ENCODE data around the gene ADCY2.

ADCY2 gene

DNA sequence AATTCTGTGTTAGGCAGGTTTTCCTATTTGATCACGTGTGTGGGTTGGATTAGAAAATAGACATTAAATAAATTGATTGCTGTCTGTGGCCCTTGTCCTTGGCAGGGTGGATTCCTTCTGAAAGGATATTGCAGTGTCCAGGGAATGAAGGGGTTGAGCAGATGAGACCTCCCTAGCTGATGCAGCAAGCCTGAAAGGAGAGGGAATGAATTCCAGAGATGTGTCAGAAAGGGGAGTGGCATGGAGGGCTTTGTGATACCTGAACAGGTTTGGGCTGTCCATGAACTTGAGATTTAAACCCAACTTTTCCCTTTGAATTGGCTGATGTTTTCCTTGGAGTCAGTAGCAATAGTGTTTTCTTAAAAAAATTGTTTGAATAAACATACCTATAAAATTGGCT, 66.8 kb downstream of the ADCY2 start:
- peaks cover 11% of the 10 kb centered on the region for H3K27me3 ChIP-seq (ENCODE audit: control insufficient read depth, insufficient read depth, low read length)
- no peak overlapping the region for H3K9ac ChIP-seq (ENCODE audit: low read length)
- H3K9me3 ChIP-seq (ENCODE audit: control insufficient read depth, low read length): no peaks in the 10 kb centered on the region
- no peak overlapping the region for H3K4me3 ChIP-seq (ENCODE audit: low read length)
- no peaks in the 10 kb centered on the region for H3K4me1 ChIP-seq (ENCODE audit: control insufficient read depth, insufficient read depth, low read length)
- H3K36me3 ChIP-seq (ENCODE audit: control insufficient read depth, insufficient read depth, low read length): no peaks in the 10 kb centered on the region

DNA sequence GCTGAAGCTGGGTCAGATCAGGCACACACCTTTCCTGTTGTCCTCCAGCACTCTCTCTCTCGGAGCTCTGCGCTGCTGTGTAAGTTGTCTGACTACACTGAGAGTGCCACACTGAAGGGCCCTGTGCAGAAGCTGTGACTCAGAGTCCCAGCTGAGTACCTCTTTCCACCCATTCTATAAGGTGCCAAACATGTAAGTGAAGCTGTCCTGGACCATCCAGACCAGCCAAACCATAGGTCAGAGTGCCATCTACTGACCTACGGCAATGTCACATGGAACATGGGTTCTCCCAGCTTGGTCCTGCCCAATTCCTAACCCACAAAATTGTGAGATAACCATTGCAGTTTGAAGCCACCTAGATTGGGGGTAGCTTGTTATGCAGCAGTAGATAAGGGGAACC, 68.2 kb downstream of the ADCY2 start:
- Histone ChIP-seq H3K4me3 (ENCODE audit: low read length) (no peak overlapping the region), H3K9ac (ENCODE audit: low read length) (no peak overlapping the region), H3K27me3 (ENCODE audit: control insufficient read depth, insufficient read depth, low read length) (peaks cover 6% of the 10 kb centered on the region), H3K9me3 (ENCODE audit: control insufficient read depth, low read length) (no peaks in the 10 kb centered on the region), H3K36me3 (ENCODE audit: control insufficient read depth, insufficient read depth, low read length) (no peaks in the 10 kb centered on the region), H3K4me1 (ENCODE audit: control insufficient read depth, insufficient read depth, low read length) (no peaks in the 10 kb centered on the region)

DNA sequence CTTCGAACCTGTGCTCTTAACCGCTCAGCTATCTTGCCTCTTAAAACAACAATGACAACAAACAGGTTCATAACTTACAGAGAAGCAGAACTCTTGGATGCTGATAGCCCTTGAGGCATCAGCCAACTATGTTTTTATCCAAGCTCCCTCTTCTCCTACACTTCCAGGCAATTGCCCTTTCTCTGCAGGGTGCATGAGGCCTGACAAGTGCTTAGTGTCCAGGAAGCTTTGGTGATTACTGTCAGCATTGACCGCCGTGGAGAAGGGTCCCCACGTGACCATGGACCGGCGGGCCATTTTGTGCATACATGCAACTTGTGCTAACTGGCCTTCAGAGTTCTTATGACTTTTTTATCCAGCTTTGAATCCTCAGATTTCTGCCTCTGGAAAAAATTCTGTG, 71.2 kb downstream of the ADCY2 start:
- Histone ChIP-seq H3K9me3 (ENCODE audit: control insufficient read depth, low read length) (no peaks in the 10 kb centered on the region), H3K4me3 (ENCODE audit: low read length) (no peak overlapping the region), H3K4me1 (ENCODE audit: control insufficient read depth, insufficient read depth, low read length) (no peaks in the 10 kb centered on the region), H3K9ac (ENCODE audit: low read length) (no peak overlapping the region), H3K27me3 (ENCODE audit: control insufficient read depth, insufficient read depth, low read length) (no peaks in the 10 kb centered on the region), H3K36me3 (ENCODE audit: control insufficient read depth, insufficient read depth, low read length) (no peaks in the 10 kb centered on the region)

DNA sequence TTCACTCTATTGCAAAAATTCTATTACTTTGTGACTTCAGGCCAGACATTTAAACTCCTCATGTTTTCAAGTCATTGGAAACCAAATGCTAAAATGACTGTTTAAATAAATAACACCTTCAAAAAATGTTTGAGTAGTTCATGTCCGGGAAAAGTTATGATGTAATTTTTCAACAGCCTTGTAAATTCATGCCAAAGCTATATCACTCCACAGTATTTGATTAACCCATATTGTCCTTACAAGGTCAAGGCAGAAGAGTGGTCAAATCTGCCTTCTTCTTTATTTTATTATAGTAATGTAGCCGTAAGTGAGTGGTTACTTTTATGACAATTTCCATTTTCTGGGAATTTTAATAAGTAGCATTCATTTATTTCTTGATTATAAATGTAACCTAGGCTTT, 72.8 kb downstream of the ADCY2 start:
- no peaks in the 10 kb centered on the region for H3K9me3 ChIP-seq (ENCODE audit: control insufficient read depth, low read length)
- no peaks in the 10 kb centered on the region for H3K4me1 ChIP-seq (ENCODE audit: control insufficient read depth, insufficient read depth, low read length)
- no peak overlapping the region for H3K4me3 ChIP-seq (ENCODE audit: low read length)
- no peak overlapping the region for H3K9ac ChIP-seq (ENCODE audit: low read length)
- no peaks in the 10 kb centered on the region for H3K36me3 ChIP-seq (ENCODE audit: control insufficient read depth, insufficient read depth, low read length)
- no peaks in the 10 kb centered on the region for H3K27me3 ChIP-seq (ENCODE audit: control insufficient read depth, insufficient read depth, low read length)

DNA sequence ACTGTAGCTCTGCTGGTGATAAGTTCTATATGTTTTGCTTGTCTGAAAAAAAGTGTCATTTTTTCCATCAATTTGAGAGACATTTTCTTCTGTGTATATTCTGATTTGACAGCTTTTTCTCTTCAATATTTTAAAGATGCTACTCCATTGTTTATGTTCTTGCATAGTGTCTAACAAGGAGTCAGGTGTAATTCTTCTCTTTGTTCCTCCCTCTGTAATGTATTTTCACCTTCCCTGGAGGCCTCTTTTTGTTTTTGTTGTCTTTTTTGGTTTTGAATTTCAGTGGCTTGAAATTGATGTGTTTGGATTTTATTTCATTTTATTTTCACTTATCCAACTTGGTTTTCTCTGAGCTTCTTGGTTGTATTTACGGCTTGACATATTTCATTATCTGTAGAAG, 75.8 kb downstream of the ADCY2 start:
- Histone ChIP-seq H3K36me3 (ENCODE audit: control insufficient read depth, insufficient read depth, low read length) (no peaks in the 10 kb centered on the region), H3K9me3 (ENCODE audit: control insufficient read depth, low read length) (no peaks in the 10 kb centered on the region), H3K9ac (ENCODE audit: low read length) (no peak overlapping the region), H3K4me1 (ENCODE audit: control insufficient read depth, insufficient read depth, low read length) (no peaks in the 10 kb centered on the region), H3K27me3 (ENCODE audit: control insufficient read depth, insufficient read depth, low read length) (peaks cover 9% of the 10 kb centered on the region), H3K4me3 (ENCODE audit: low read length) (no peak overlapping the region)

DNA sequence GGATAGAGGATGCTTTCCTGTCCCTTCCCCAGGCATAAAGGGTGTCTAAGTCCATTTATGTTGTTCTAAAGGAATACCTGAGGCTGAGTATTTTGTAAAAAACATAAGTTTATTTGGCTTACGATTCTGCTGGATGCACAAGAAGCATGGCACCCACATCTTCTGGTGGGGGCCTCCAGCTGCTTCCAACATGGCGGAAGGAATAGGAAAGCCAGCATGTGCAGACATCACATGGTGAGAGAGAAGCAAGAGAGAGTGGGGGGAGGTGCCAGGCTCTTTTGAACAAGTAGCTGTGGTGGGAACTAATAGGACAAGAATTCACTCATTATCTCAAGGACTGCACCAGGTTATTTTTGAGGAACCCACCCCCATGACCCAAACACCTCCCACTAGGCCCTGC, 77.2 kb downstream of the ADCY2 start:
- H3K4me3 ChIP-seq (ENCODE audit: low read length): no peak overlapping the region
- H3K9me3 ChIP-seq (ENCODE audit: control insufficient read depth, low read length): no peaks in the 10 kb centered on the region
- no peaks in the 10 kb centered on the region for H3K36me3 ChIP-seq (ENCODE audit: control insufficient read depth, insufficient read depth, low read length)
- H3K27me3 ChIP-seq (ENCODE audit: control insufficient read depth, insufficient read depth, low read length): peaks cover 16% of the 10 kb centered on the region
- H3K4me1 ChIP-seq (ENCODE audit: control insufficient read depth, insufficient read depth, low read length): no peaks in the 10 kb centered on the region
- no peak overlapping the region for H3K9ac ChIP-seq (ENCODE audit: low read length)

DNA sequence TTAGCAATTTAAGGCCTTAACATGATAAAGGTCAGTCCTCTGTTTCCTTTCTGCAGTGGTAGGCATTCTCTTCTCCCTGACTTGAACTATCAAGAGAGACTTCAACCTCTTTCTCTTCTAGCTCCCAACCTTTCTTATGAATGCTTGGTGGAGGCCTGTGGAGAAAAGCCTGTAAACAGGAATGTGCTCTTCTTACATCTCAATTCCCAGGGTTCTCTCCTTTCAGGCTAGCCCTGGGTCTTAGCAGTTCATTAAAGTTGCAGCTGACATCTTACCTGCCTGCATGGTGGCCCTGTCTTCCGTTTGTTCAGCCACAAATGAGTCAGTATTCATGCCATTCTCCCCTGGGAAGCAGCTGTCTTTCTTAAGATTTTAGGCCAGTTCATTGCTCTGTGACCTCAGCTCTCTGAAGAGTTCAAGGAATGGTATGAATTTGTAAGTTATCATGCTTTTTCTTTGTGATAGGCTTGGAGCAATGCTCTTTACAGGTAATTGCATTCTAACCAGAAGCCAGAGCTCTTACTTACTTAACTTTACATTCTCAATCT, 77.8 kb downstream of the ADCY2 start:
- H3K9ac ChIP-seq (ENCODE audit: low read length): no peak overlapping the region
- H3K27me3 ChIP-seq (ENCODE audit: control insufficient read depth, insufficient read depth, low read length): peaks cover 16% of the 10 kb centered on the region
- no peaks in the 10 kb centered on the region for H3K9me3 ChIP-seq (ENCODE audit: control insufficient read depth, low read length)
- no peaks in the 10 kb centered on the region for H3K36me3 ChIP-seq (ENCODE audit: control insufficient read depth, insufficient read depth, low read length)
- H3K4me3 ChIP-seq (ENCODE audit: low read length): no peak overlapping the region
- H3K4me1 ChIP-seq (ENCODE audit: control insufficient read depth, insufficient read depth, low read length): no peaks in the 10 kb centered on the region

DNA sequence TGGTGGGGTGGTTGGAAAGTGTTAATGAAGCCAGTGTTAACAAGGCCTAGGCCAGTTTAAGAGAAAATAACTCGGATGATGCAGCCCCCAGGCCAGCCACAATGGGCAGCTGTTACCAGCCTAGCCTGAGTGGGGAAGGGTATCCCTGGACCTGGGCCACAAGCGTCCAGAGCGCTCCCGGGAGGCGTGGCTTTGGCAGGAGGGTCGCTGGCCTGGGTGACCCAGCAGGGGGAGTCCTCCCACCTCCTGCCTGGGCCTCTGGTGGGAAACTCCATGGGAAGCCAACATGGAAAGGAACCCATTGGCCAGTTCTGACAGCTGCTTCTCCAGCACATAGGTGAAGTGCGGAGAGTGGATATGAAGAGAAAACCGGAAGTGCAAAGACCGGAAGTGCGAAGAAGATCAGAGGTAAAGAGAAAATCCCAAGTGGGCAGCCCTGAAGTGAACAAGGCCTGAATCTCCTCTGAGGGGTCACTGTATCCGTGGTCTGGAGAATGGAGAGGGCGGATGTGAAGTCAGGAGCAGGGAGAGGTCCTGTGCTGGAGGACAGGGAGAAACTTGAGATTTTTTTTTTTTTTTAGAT, 79.0 kb downstream of the ADCY2 start:
- H3K4me3 ChIP-seq (ENCODE audit: low read length): no peak overlapping the region
- no peaks in the 10 kb centered on the region for H3K4me1 ChIP-seq (ENCODE audit: control insufficient read depth, insufficient read depth, low read length)
- no peaks in the 10 kb centered on the region for H3K9me3 ChIP-seq (ENCODE audit: control insufficient read depth, low read length)
- H3K36me3 ChIP-seq (ENCODE audit: control insufficient read depth, insufficient read depth, low read length): no peaks in the 10 kb centered on the region
- H3K9ac ChIP-seq (ENCODE audit: low read length): no peak overlapping the region
- H3K27me3 ChIP-seq (ENCODE audit: control insufficient read depth, insufficient read depth, low read length): peaks cover 16% of the 10 kb centered on the region

DNA sequence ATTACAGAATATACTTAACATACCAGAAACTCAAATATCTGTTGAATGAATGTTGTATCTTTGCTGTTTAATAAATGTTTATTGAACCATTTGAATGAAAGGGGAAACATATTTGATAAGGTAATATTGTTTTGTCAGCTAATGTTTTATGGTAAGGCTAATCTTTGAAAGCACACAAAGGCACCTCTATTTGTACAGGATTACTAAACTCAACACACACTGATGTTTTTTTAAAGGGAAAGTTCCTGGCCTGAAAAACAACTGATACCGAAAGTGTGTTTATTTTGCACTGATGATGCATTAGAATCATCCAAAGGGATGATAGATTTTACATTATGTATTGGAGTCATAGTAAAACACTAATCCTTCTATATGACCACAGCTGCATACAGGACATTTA, 82.5 kb downstream of the ADCY2 start:
- no peak overlapping the region for H3K4me3 ChIP-seq (ENCODE audit: low read length)
- peaks cover 16% of the 10 kb centered on the region for H3K27me3 ChIP-seq (ENCODE audit: control insufficient read depth, insufficient read depth, low read length)
- no peaks in the 10 kb centered on the region for H3K36me3 ChIP-seq (ENCODE audit: control insufficient read depth, insufficient read depth, low read length)
- no peak overlapping the region for H3K9ac ChIP-seq (ENCODE audit: low read length)
- no peaks in the 10 kb centered on the region for H3K4me1 ChIP-seq (ENCODE audit: control insufficient read depth, insufficient read depth, low read length)
- no peaks in the 10 kb centered on the region for H3K9me3 ChIP-seq (ENCODE audit: control insufficient read depth, low read length)

DNA sequence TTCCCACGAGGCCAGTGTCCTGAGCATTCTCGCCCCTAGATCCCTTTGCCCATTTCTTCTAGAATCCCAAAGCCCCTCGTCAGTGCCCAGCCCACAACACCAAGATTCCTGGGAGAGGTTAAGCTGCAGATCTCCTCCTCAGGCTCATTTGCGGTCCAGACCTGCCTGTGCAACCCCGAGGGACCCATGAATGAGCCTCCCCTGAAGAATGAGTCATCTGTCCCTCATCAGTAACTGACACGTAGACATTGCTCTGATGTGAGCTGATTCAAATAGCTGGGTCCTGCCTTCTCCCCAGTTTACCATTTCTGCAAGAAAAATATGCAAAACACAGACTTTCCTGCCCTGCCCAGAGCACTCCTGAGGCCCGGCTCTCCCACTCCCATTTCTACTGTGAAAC, 92.8 kb downstream of the ADCY2 start:
- Histone ChIP-seq H3K4me3 (ENCODE audit: low read length) (no peak overlapping the region), H3K9ac (ENCODE audit: low read length) (no peak overlapping the region), H3K9me3 (ENCODE audit: control insufficient read depth, low read length) (no peaks in the 10 kb centered on the region), H3K27me3 (ENCODE audit: control insufficient read depth, insufficient read depth, low read length) (no peaks in the 10 kb centered on the region), H3K36me3 (ENCODE audit: control insufficient read depth, insufficient read depth, low read length) (no peaks in the 10 kb centered on the region), H3K4me1 (ENCODE audit: control insufficient read depth, insufficient read depth, low read length) (no peaks in the 10 kb centered on the region)

DNA sequence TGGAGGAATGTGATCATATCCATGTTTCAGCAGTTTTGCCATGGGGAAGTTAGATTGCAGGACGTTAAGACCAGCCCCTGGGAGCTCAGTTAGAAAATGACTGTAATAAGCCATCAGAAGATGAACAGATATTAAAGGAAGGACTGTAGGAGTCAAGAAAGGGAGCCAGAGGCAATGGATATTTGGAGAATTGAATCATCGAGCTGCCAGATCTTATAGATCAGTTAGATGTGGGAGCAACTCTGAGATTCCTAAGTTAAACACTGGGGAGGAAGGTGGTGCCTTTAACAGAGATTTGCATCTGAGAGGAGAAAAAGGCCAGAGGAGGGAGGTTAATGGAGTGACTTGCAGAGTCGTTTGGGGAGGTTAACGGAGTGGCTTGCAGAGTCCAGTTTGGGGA, 96.4 kb downstream of the ADCY2 start:
- H3K9ac ChIP-seq (ENCODE audit: low read length): no peak overlapping the region
- no peaks in the 10 kb centered on the region for H3K9me3 ChIP-seq (ENCODE audit: control insufficient read depth, low read length)
- no peak overlapping the region for H3K4me3 ChIP-seq (ENCODE audit: low read length)
- H3K36me3 ChIP-seq (ENCODE audit: control insufficient read depth, insufficient read depth, low read length): no peaks in the 10 kb centered on the region
- no peaks in the 10 kb centered on the region for H3K4me1 ChIP-seq (ENCODE audit: control insufficient read depth, insufficient read depth, low read length)
- peaks cover 6% of the 10 kb centered on the region for H3K27me3 ChIP-seq (ENCODE audit: control insufficient read depth, insufficient read depth, low read length)

DNA sequence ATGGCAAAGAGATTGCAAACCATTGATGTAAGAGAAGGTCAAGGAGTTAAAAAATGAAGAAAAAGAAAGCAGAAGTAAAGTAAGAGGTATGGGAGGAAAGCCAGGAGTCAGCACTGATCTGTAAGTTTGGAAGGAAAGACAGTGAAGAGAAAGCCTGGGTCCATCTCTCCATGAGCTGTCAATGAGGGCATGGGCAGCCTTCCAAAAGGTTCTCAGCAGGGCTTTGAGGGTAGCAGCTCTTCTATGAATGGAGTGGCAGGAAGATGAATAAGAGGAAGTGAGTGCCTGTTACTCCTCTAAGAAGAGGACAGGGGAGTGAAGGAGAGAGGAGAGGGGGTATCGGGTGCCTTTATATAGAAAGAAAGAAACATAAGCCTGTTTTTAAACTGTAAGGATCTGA, 97.1 kb downstream of the ADCY2 start:
- H3K4me3 ChIP-seq (ENCODE audit: low read length): no peak overlapping the region
- no peaks in the 10 kb centered on the region for H3K9me3 ChIP-seq (ENCODE audit: control insufficient read depth, low read length)
- H3K9ac ChIP-seq (ENCODE audit: low read length): no peak overlapping the region
- peaks cover 6% of the 10 kb centered on the region for H3K27me3 ChIP-seq (ENCODE audit: control insufficient read depth, insufficient read depth, low read length)
- H3K4me1 ChIP-seq (ENCODE audit: control insufficient read depth, insufficient read depth, low read length): no peaks in the 10 kb centered on the region
- H3K36me3 ChIP-seq (ENCODE audit: control insufficient read depth, insufficient read depth, low read length): no peaks in the 10 kb centered on the region

DNA sequence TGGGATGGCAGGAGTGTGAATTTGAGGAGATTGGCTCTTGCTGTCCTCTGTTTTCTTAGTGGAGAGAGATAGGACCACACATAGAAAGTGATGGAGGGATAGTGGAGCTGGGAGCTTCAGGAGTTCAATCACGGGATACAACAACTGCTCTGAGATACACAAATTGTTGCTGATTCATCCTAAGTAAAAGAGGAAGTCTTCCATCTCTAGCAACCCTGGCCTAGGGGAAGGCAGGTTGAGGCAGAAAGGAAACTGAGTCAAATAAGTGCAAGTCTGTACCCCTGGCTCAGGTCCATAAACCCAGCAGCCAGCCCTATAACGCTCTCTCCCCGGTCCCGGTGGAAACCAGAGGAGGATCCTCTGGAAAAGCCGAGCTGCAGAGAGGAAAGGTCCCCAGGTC, 97.7 kb downstream of the ADCY2 start:
- Histone ChIP-seq H3K4me3 (ENCODE audit: low read length) (no peak overlapping the region), H3K4me1 (ENCODE audit: control insufficient read depth, insufficient read depth, low read length) (no peaks in the 10 kb centered on the region), H3K36me3 (ENCODE audit: control insufficient read depth, insufficient read depth, low read length) (no peaks in the 10 kb centered on the region), H3K27me3 (ENCODE audit: control insufficient read depth, insufficient read depth, low read length) (peaks cover 6% of the 10 kb centered on the region), H3K9ac (ENCODE audit: low read length) (no peak overlapping the region), H3K9me3 (ENCODE audit: control insufficient read depth, low read length) (no peaks in the 10 kb centered on the region)

Measured in mucosa of stomach (tissue), 1 donor.